OCI-LY1 (cell line): ENCODE measurements around the gene KATNAL1.

Source experiments
- CTCF ChIP-seq: fragments of 200-600 bp; sonication (generic), shearing (Covaris generic); IDR thresholded peaks from 2 replicates; pipeline ENCODE4 v1.5.1; 2017; ENCODE audit warnings: mild to moderate bottlenecking, antibody characterized with exemption, low read length, moderate library complexity, mixed read lengths
- EZH2 ChIP-seq: fragments of 200-600 bp; sonication (generic), shearing (Covaris generic); IDR thresholded peaks from 2 replicates; pipeline ENCODE4 v1.8.0; 2017; ENCODE audit warnings: borderline replicate concordance, mixed run types, mild to moderate bottlenecking, antibody characterized with exemption, low read length, moderate library complexity, mixed read lengths

DNA sequence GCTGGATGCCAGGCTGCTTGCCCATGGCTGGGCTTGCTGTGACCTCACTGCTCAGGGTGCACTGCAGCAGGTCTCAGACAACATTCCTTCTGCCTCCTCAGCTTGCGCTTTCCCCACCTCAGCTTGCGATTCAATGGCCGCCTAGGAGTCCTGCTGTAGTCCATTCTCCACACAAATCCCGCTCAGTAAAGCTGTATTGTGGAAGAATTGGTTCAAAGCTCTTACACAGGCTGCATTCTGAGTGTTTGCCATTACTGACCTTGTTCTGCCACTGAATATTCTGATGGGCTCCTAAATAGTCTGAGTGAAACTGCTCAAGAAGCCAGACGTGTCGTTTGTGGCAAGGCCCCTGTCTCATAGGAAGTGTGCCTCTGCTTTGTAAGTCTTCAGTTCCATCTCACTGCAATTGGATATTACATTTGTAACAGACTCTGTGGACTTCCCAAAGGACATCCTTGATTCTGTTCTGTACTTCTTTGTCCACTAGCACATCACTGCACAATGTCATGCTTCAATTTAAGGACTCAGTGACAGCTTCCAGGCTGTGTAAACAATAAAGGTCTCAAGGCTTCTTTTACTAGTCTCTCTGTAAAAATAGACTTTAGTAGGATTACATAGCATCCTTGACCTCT, 49.8 kb downstream of the KATNAL1 start:
- TF ChIP-seq EZH2, result no peak
- TF ChIP-seq CTCF, result no peak
